H9 (cell line): ENCODE measurements around the gene CHRM5. TPM values are rescaled to one million over a fixed set of nuclear protein-coding genes. Genes with fewer than 3 reads are reported as not detected.

Experiments
- DNase-seq: peaks from one replicate; pipeline ENCODE4 v3.0.0-alpha.2; 2017
- H2AFZ ChIP-seq: one replicate; pipeline ENCODE4 v1.6.1; 2013; ENCODE audit warnings: mild to moderate bottlenecking, low read length, control low read depth, moderate library complexity
- H2AK5ac ChIP-seq: 2 replicates; pipeline ENCODE4 v1.6.1; 2013; ENCODE audit warnings: low read length, control low read depth, mixed read lengths; ENCODE audit not compliant: insufficient read length
- H2BK120ac ChIP-seq: one replicate; pipeline ENCODE4 v1.6.1; 2013; ENCODE audit warnings: low read depth, mild to moderate bottlenecking, low read length, control low read depth, inconsistent platforms; ENCODE audit not compliant: poor library complexity, severe bottlenecking
- H2BK12ac ChIP-seq: 2 replicates; pipeline ENCODE4 v1.6.1; 2013; ENCODE audit warnings: low read length, control low read depth, mixed read lengths, low read depth; ENCODE audit not compliant: insufficient read length
- H2BK15ac ChIP-seq: 2 replicates; pipeline ENCODE4 v1.6.1; 2013; ENCODE audit warnings: low read depth, low read length, control low read depth
- H2BK20ac ChIP-seq: one replicate; pipeline ENCODE4 v1.6.1; 2013; ENCODE audit warnings: low read depth, mild to moderate bottlenecking, low read length, control low read depth, inconsistent platforms; ENCODE audit not compliant: poor library complexity, severe bottlenecking
- H2BK5ac ChIP-seq: 2 replicates; pipeline ENCODE4 v1.6.1; 2013; ENCODE audit warnings: low read length, control low read depth, mixed read lengths; ENCODE audit not compliant: insufficient read length
- H3K14ac ChIP-seq: 2 replicates; pipeline ENCODE4 v1.6.1; 2013; ENCODE audit warnings: low read length, control low read depth; ENCODE audit not compliant: insufficient read depth
- H3K18ac ChIP-seq: 2 replicates; pipeline ENCODE4 v1.6.1; 2013; ENCODE audit warnings: low read depth, mild to moderate bottlenecking, mixed read lengths, low read length, control low read depth; ENCODE audit not compliant: insufficient read length
- H3K23ac ChIP-seq: 2 replicates; pipeline ENCODE4 v1.6.1; 2013; ENCODE audit warnings: low read length, control low read depth, mixed read lengths, low read depth; ENCODE audit not compliant: insufficient read length
- H3K23me2 ChIP-seq: 2 replicates; pipeline ENCODE4 v1.6.1; 2013; ENCODE audit warnings: low read depth, mild to moderate bottlenecking, mixed read lengths, low read length, control low read depth; ENCODE audit not compliant: insufficient read length, poor library complexity, severe bottlenecking
- H3K27ac ChIP-seq: 2 replicates; pipeline ENCODE4 v1.5.1; 2013; ENCODE audit warnings: low read length, control low read depth, mixed read lengths, low read depth; ENCODE audit not compliant: insufficient read length
- H3K27me3 ChIP-seq: 2 replicates; pipeline ENCODE4 v1.6.1; 2013; ENCODE audit warnings: low read length, control low read depth, inconsistent platforms; ENCODE audit not compliant: insufficient read depth
- H3K4ac ChIP-seq: 2 replicates; pipeline ENCODE4 v1.6.1; 2013; ENCODE audit warnings: low read depth, mild to moderate bottlenecking, control low read depth, inconsistent platforms, low read length, moderate library complexity
- H3K4me1 ChIP-seq: 2 replicates; pipeline ENCODE4 v1.6.1; 2013; ENCODE audit warnings: low read length, control low read depth, inconsistent platforms; ENCODE audit not compliant: insufficient read depth
- H3K4me2 ChIP-seq: 2 replicates; pipeline ENCODE4 v1.6.1; 2013; ENCODE audit warnings: low read length, control low read depth, mixed read lengths; ENCODE audit not compliant: insufficient read length, insufficient read depth
- H3K56ac ChIP-seq: 2 replicates; pipeline ENCODE4 v1.6.1; 2013; ENCODE audit warnings: low read depth, mild to moderate bottlenecking, mixed read lengths, low read length, control low read depth; ENCODE audit not compliant: insufficient read length
- H3K79me1 ChIP-seq: 2 replicates; pipeline ENCODE4 v1.6.1; 2013; ENCODE audit warnings: low read depth, mild to moderate bottlenecking, moderate library complexity, low read length, control low read depth, inconsistent platforms; ENCODE audit not compliant: insufficient read depth, poor library complexity, severe bottlenecking
- H3K79me2 ChIP-seq: 2 replicates; pipeline ENCODE4 v1.6.1; 2013; ENCODE audit warnings: low read length, control low read depth, inconsistent platforms; ENCODE audit not compliant: insufficient read depth
- H3K9ac ChIP-seq: 2 replicates; pipeline ENCODE4 v1.6.1; 2013; ENCODE audit warnings: low read length, control low read depth, mixed read lengths; ENCODE audit not compliant: insufficient read length; ENCODE audit errors: extremely low read depth
- H3K9me3 ChIP-seq: one replicate; pipeline ENCODE4 v1.6.1; 2013; ENCODE audit warnings: low read depth, low read length, inconsistent platforms; ENCODE audit not compliant: control insufficient read depth
- H3T11ph ChIP-seq: one replicate; pipeline ENCODE4 v1.6.1; 2013; ENCODE audit warnings: mild to moderate bottlenecking, low read length, control low read depth, inconsistent platforms
- H4K20me1 ChIP-seq: one replicate; pipeline ENCODE4 v1.6.1; 2013; ENCODE audit not compliant: control insufficient read depth, insufficient read length, insufficient read depth
- H4K5ac ChIP-seq: 2 replicates; pipeline ENCODE4 v1.6.1; 2013; ENCODE audit warnings: low read depth, mild to moderate bottlenecking, mixed read lengths, low read length, control low read depth; ENCODE audit not compliant: insufficient read length
- H4K8ac ChIP-seq: replicated peaks from 2 replicates; pipeline ENCODE4 v1.6.1; 2013; ENCODE audit warnings: low read length, control low read depth, mixed read lengths, low read depth; ENCODE audit not compliant: insufficient read length
- H4K91ac ChIP-seq: 2 replicates; pipeline ENCODE4 v1.6.1; 2013; ENCODE audit warnings: low read depth, mild to moderate bottlenecking, moderate library complexity, mixed read lengths, low read length, control low read depth; ENCODE audit not compliant: insufficient read length
- H3K27ac Mint-ChIP-seq, 3 experiments: 2 replicates in 2 of 3; 3 replicates in 1 of 3; pipeline ENCODE4 v1.8.0; 2020 to 2021; ENCODE audit warnings: mixed read lengths in 3 of 3, mild to moderate bottlenecking in 1 of 3, moderate library complexity in 1 of 3
- H3K27me3 Mint-ChIP-seq: 2 replicates; pipeline ENCODE4 v1.8.0; 2021; ENCODE audit warnings: low read depth, mild to moderate bottlenecking, moderate library complexity, mixed read lengths
- H3K36me3 Mint-ChIP-seq, 3 experiments: 2 replicates in 2 of 3; 3 replicates in 1 of 3; pipeline ENCODE4 v1.8.0; 2020 to 2021; ENCODE audit warnings: low read depth in 3 of 3, mixed read lengths in 3 of 3; ENCODE audit not compliant: insufficient read depth in 1 of 3
- H3K4me1 Mint-ChIP-seq, 2 experiments: 2 replicates each; pipeline ENCODE4 v1.8.0; 2020; ENCODE audit warnings: mixed read lengths in 2 of 2
- H3K4me3 Mint-ChIP-seq, 2 experiments: 2 replicates in 1 of 2; 3 replicates in 1 of 2; pipeline ENCODE4 v1.8.0; 2020 to 2021; ENCODE audit warnings: mild to moderate bottlenecking in 2 of 2, mixed read lengths in 2 of 2, moderate library complexity in 1 of 2
- H3K9me3 Mint-ChIP-seq, 2 experiments: 2 replicates in 1 of 2; 3 replicates in 1 of 2; pipeline ENCODE4 v1.8.0; 2020; ENCODE audit warnings: mild to moderate bottlenecking in 2 of 2, mixed read lengths in 2 of 2, moderate library complexity in 1 of 2
- CTCF ChIP-seq: fragments of 200-600 bp; sonication (generic); conservative IDR thresholded peaks from 3 replicates; pipeline ENCODE4 v1.8.0; 2021; ENCODE audit warnings: antibody characterized with exemption, mild to moderate bottlenecking
- WGBS: extraction: QIAGEN DNeasy Blood & Tissue Kit; methylation state at CpG from one replicate; pipeline ENCODE4 v1.1.7; 2013; ENCODE audit warnings: missing lambda C conversion rate, low lambda C conversion rate, mixed read lengths; ENCODE audit not compliant: insufficient read length; ENCODE audit errors: extremely low coverage; 5-methylcytosine and 5-hydroxymethylcytosine counted together
- total RNA-seq: library from RNA; stranded (reverse); gene quantifications from 2 replicates; pipeline ENCODE4 v1.2.1, GENCODE V29; 2021

Gene CHRM5
- total RNA-seq, 1 experiment from 2014 or later = not detected

- H3K27ac ChIP-seq = no peak overlapping the region
- H2BK120ac ChIP-seq = no peak overlapping the region
- no peak overlapping the region for H3K18ac ChIP-seq
- DNase-seq = no peak
- Mint-ChIP-seq H3K9me3 (no peaks in the 10 kb centered on the region), H3K27me3 (no peaks in the 10 kb centered on the region), H3K4me1 (no peaks in the 10 kb centered on the region), H3K27ac (peak overlapping the region in 1 of 3 experiments; percentile 66; a peak in 1 of 7 replicates), H3K4me3 (no peak overlapping the region), H3K36me3 (peaks cover 2 to 41% (median 31%) of the 10 kb centered on the region in 3 experiments; a peak in 6 of 7 replicates)
- H3K27me3 ChIP-seq = no peaks in the 10 kb centered on the region
- H3K4ac ChIP-seq = no peak overlapping the region
- H3K23ac ChIP-seq = no peak overlapping the region
- no peak overlapping the region for H4K5ac ChIP-seq
- no peak overlapping the region for H4K91ac ChIP-seq
- H2BK20ac ChIP-seq = no peak overlapping the region
- no peak overlapping the region for H2BK15ac ChIP-seq
- no peak overlapping the region for H2AFZ ChIP-seq
- TF ChIP-seq CTCF = no peak
- H3K79me1 ChIP-seq = no peaks in the 10 kb centered on the region
- no peak overlapping the region for H2BK5ac ChIP-seq
- H2BK12ac ChIP-seq = no peak overlapping the region
- no peaks in the 10 kb centered on the region for H3K4me1 ChIP-seq
- H2AK5ac ChIP-seq = no peak overlapping the region
- no peak overlapping the region for H3T11ph ChIP-seq
- H4K8ac ChIP-seq = no peak overlapping the region
- no peak overlapping the region for H3K4me2 ChIP-seq
- H3K56ac ChIP-seq = no peak overlapping the region
- no peaks in the 10 kb centered on the region for H4K20me1 ChIP-seq
- H3K9me3 ChIP-seq = no peaks in the 10 kb centered on the region
- no peaks in the 10 kb centered on the region for H3K23me2 ChIP-seq
- no peaks in the 10 kb centered on the region for H3K79me2 ChIP-seq
- no CpG with 5 or more reads among the region's 2 CpGs for WGBS
- peak overlapping the region; percentile 7 for H3K9ac ChIP-seq
- no peak overlapping the region for H3K14ac ChIP-seq
Measured at GRCh38 chr15:34085746-34086145, 117.4 kb downstream of the CHRM5 start.
